ENCODE data around the gene TRIM46.

DNA sequence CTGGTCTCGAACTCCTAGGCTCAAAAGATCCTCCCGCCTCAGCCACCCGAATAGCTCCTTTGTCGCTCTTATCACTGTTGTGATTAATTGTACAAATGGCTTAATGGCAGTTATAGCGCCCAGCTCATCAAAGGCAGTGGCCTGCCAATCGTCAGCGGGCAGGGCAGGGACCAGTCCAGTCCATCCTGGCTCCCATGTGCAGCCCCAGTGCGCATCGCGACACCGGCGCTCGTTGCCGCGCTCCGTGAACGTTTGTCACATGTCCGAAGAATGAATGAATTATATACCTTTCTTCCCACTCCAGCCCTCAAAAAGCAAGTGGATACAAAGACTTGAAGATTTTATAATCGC is 53.2 kb downstream of the TRIM46 start:
- no peak for TF ChIP-seq POLR2A (IDR thresholded peaks at IDR 0.05; ENCODE audit: low read length)
- TF ChIP-seq, protein P1, sequence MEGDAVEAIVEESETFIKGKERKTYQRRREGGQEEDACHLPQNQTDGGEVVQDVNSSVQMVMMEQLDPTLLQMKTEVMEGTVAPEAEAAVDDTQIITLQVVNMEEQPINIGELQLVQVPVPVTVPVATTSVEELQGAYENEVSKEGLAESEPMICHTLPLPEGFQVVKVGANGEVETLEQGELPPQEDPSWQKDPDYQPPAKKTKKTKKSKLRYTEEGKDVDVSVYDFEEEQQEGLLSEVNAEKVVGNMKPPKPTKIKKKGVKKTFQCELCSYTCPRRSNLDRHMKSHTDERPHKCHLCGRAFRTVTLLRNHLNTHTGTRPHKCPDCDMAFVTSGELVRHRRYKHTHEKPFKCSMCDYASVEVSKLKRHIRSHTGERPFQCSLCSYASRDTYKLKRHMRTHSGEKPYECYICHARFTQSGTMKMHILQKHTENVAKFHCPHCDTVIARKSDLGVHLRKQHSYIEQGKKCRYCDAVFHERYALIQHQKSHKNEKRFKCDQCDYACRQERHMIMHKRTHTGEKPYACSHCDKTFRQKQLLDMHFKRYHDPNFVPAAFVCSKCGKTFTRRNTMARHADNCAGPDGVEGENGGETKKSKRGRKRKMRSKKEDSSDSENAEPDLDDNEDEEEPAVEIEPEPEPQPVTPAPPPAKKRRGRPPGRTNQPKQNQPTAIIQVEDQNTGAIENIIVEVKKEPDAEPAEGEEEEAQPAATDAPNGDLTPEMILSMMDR (IDR thresholded peaks at IDR 0.05), result no peak
- no peak for TF ChIP-seq NR3C1 (IDR thresholded peaks at IDR 0.05)
- no peak for TF ChIP-seq PHF8 (IDR thresholded peaks at IDR 0.05; ENCODE audit: borderline replicate concordance, low read depth)
- no peak for TF ChIP-seq POLR2AphosphoS2 (conservative IDR thresholded peaks at IDR 0.05; ENCODE audit: low read length)
- TF ChIP-seq RFX5 (IDR thresholded peaks at IDR 0.05), result no peak
- TF ChIP-seq, protein P2, sequence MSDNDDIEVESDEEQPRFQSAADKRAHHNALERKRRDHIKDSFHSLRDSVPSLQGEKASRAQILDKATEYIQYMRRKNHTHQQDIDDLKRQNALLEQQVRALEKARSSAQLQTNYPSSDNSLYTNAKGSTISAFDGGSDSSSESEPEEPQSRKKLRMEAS (IDR thresholded peaks at IDR 0.05), result peak; percentile 90
- TF ChIP-seq, protein P3, sequence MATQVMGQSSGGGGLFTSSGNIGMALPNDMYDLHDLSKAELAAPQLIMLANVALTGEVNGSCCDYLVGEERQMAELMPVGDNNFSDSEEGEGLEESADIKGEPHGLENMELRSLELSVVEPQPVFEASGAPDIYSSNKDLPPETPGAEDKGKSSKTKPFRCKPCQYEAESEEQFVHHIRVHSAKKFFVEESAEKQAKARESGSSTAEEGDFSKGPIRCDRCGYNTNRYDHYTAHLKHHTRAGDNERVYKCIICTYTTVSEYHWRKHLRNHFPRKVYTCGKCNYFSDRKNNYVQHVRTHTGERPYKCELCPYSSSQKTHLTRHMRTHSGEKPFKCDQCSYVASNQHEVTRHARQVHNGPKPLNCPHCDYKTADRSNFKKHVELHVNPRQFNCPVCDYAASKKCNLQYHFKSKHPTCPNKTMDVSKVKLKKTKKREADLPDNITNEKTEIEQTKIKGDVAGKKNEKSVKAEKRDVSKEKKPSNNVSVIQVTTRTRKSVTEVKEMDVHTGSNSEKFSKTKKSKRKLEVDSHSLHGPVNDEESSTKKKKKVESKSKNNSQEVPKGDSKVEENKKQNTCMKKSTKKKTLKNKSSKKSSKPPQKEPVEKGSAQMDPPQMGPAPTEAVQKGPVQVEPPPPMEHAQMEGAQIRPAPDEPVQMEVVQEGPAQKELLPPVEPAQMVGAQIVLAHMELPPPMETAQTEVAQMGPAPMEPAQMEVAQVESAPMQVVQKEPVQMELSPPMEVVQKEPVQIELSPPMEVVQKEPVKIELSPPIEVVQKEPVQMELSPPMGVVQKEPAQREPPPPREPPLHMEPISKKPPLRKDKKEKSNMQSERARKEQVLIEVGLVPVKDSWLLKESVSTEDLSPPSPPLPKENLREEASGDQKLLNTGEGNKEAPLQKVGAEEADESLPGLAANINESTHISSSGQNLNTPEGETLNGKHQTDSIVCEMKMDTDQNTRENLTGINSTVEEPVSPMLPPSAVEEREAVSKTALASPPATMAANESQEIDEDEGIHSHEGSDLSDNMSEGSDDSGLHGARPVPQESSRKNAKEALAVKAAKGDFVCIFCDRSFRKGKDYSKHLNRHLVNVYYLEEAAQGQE (IDR thresholded peaks at IDR 0.05), result peak; percentile 54
- TF ChIP-seq CHD4 (IDR thresholded peaks at IDR 0.05; ENCODE audit: borderline replicate concordance), result no peak
- no peak for TF ChIP-seq JUN (IDR thresholded peaks at IDR 0.05)
- TF ChIP-seq, protein P4, sequence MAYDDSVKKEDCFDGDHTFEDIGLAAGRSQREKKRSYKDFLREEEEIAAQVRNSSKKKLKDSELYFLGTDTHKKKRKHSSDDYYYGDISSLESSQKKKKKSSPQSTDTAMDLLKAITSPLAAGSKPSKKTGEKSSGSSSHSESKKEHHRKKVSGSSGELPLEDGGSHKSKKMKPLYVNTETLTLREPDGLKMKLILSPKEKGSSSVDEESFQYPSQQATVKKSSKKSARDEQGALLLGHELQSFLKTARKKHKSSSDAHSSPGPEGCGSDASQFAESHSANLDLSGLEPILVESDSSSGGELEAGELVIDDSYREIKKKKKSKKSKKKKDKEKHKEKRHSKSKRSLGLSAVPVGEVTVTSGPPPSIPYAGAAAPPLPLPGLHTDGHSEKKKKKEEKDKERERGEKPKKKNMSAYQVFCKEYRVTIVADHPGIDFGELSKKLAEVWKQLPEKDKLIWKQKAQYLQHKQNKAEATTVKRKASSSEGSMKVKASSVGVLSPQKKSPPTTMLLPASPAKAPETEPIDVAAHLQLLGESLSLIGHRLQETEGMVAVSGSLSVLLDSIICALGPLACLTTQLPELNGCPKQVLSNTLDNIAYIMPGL (CRISPR knock-in tag; IDR thresholded peaks at IDR 0.05; ENCODE audit: borderline replicate concordance), result no peak
- TF ChIP-seq ZFP36 (IDR thresholded peaks at IDR 0.05; ENCODE audit: borderline replicate concordance, partially characterized antibody), result no peak
- TF ChIP-seq JUNB (IDR thresholded peaks at IDR 0.05), result no peak
- no peak for TF ChIP-seq EP300 (IDR thresholded peaks at IDR 0.05)
